HepG2 (cell line): ENCODE measurements around the gene CUL4A. TPM values are rescaled to one million over a fixed set of nuclear protein-coding genes. Genes with fewer than 3 reads are reported as not detected.

Experiments
- ATF7-NPFF ChIP-seq: sonication (generic); formaldehyde crosslinking; IDR thresholded peaks from 2 replicates; pipeline ENCODE4 v1.8.1; 2023; ENCODE audit warnings: mild to moderate bottlenecking, low read depth, missing genetic modification reagents, moderate library complexity
- BHLHE40 ChIP-seq: IDR thresholded peaks from 2 replicates; pipeline ENCODE4 v1.6.1; 2011; ENCODE audit warnings: low read length, improper control_type of control experiment
- CHD4 ChIP-seq: fragments of 200-600 bp; sonication (generic); IDR thresholded peaks from 2 replicates; pipeline ENCODE4 v1.7.0; 2017; ENCODE audit warnings: mild to moderate bottlenecking, low read length, borderline replicate concordance
- FOSL2 ChIP-seq: sonication (generic); formaldehyde crosslinking; IDR thresholded peaks from 2 replicates; pipeline ENCODE4 v1.4.0; 2020; ENCODE audit warnings: missing genetic modification reagents
- HDAC1 ChIP-seq: sonication (generic); formaldehyde crosslinking; IDR thresholded peaks from 2 replicates; pipeline ENCODE4 v1.5.1; 2020; ENCODE audit warnings: mild to moderate bottlenecking, missing genetic modification reagents
- HNRNPH1 ChIP-seq: fragments of 200-400 bp; formaldehyde crosslinking; optimal IDR thresholded peaks from 2 replicates; pipeline ENCODE3; 2017; ENCODE audit warnings: mild to moderate bottlenecking, low read depth, low read length
- JUNB ChIP-seq: sonication (generic); formaldehyde crosslinking; IDR thresholded peaks from 2 replicates; pipeline ENCODE4 v1.8.0; 2022; ENCODE audit warnings: missing genetic modification reagents, mild to moderate bottlenecking, borderline replicate concordance
- KDM6A ChIP-seq: IDR thresholded peaks from 2 replicates; pipeline ENCODE4 v1.6.1; 2016; ENCODE audit warnings: low read depth
- MXI1 ChIP-seq: IDR thresholded peaks from 3 replicates; pipeline ENCODE4 v1.6.1; 2012; ENCODE audit warnings: low read depth, low read length, inconsistent platforms, borderline replicate concordance
- NFYB ChIP-seq: sonication (generic); formaldehyde crosslinking; IDR thresholded peaks from 2 replicates; pipeline ENCODE4 v1.4.0; 2020; ENCODE audit warnings: missing genetic modification reagents
- RBAK ChIP-seq: sonication (generic); formaldehyde crosslinking; IDR thresholded peaks from 2 replicates; pipeline ENCODE4 v1.5.1; 2020; ENCODE audit warnings: mild to moderate bottlenecking, missing genetic modification reagents
- SAP130 ChIP-seq: IDR thresholded peaks from 2 replicates; pipeline ENCODE4 v1.6.1; 2016; ENCODE audit warnings: low read depth
- SKI ChIP-seq: fragments of 450-650 bp; IDR thresholded peaks from one replicate; pipeline ENCODE4 v1.6.1; 2018; ENCODE audit warnings: mild to moderate bottlenecking; ENCODE audit not compliant: partially characterized antibody
- SOX13 ChIP-seq, 3 experiments: fragments of 450-650 bp in 1 of 3; sonication (generic) in 1 of 3; formaldehyde crosslinking in 1 of 3; IDR thresholded peaks in 2 of 3; conservative IDR thresholded peaks in 1 of 3; 2 replicates each; pipeline versions ENCODE4 v1.5.0 to v1.6.1; 2016 to 2020; ENCODE audit warnings: antibody characterized with exemption in 1 of 3, mild to moderate bottlenecking in 1 of 3, missing compliant biosample characterization in 1 of 3, missing genetic modification reagents in 1 of 3, moderate library complexity in 1 of 3
- SRY ChIP-seq: sonication (generic); formaldehyde crosslinking; IDR thresholded peaks from 2 replicates; pipeline ENCODE4 v1.8.0; 2022; ENCODE audit warnings: mild to moderate bottlenecking, missing genetic modification reagents
- ZNF136 ChIP-seq: sonication (generic); formaldehyde crosslinking; IDR thresholded peaks from 2 replicates; pipeline ENCODE4 v1.8.1; 2022; ENCODE audit warnings: low read depth, mild to moderate bottlenecking, moderate library complexity, missing genetic modification reagents
- ZNF446 ChIP-seq: sonication (generic); formaldehyde crosslinking; IDR thresholded peaks from 2 replicates; pipeline ENCODE4 v1.5.0; 2020; ENCODE audit warnings: mild to moderate bottlenecking, missing genetic modification reagents
- ZNF468 ChIP-seq: sonication (generic); formaldehyde crosslinking; IDR thresholded peaks from 2 replicates; pipeline ENCODE4 v1.8.0; 2022; ENCODE audit warnings: mild to moderate bottlenecking, moderate library complexity, missing genetic modification reagents
- ZNF501 ChIP-seq: sonication (generic); formaldehyde crosslinking; IDR thresholded peaks from 2 replicates; pipeline ENCODE4 v1.5.1; 2020; ENCODE audit warnings: mild to moderate bottlenecking, moderate library complexity, missing genetic modification reagents
- ZNF747 ChIP-seq: sonication (generic); formaldehyde crosslinking; IDR thresholded peaks from 2 replicates; pipeline ENCODE4 v1.8.1; 2023; ENCODE audit warnings: missing genetic modification reagents, mild to moderate bottlenecking, borderline replicate concordance
- ZNF879 ChIP-seq: sonication (generic); formaldehyde crosslinking; IDR thresholded peaks from 2 replicates; pipeline ENCODE4 v1.8.1; 2023; ENCODE audit warnings: missing genetic modification reagents
- polyA plus RNA-seq, 8 experiments: library from polyadenylated mRNA; depleted of rRNA in 3 of 8; stranded (reverse) in 7 of 8; unstranded in 1 of 8; fragments of >200 nt; fragmentation: Illumina TruSeq in 4 of 8; extraction: Trizol in 4 of 8; gene quantifications; 2 replicates each; pipeline versions ENCODE4 v1.2.1 to v1.2.3, GENCODE V29; 2011 to 2016; ENCODE audit warnings: low read depth in 4 of 8, missing spikeins in 1 of 8, mixed read lengths in 1 of 8; ENCODE audit not compliant: insufficient read depth in 1 of 8
- total RNA-seq, 5 experiments: library from RNA; depleted of rRNA; stranded (reverse); fragments of >200 nt; fragmentation: Illumina TruSeq; extraction: Trizol; gene quantifications; 2 replicates each; pipeline ENCODE4 v1.2.3, GENCODE V29; 2016; ENCODE audit warnings: low read depth in 1 of 5
- TF ChIP-seq, protein P1 (sequence below): sonication (generic); formaldehyde crosslinking; IDR thresholded peaks from 2 replicates; pipeline ENCODE4 v1.4.0; 2020; ENCODE audit warnings: missing genetic modification reagents, borderline replicate concordance
- TF ChIP-seq, protein P2 (sequence below): sonication (generic); formaldehyde crosslinking; IDR thresholded peaks from 2 replicates; pipeline ENCODE4 v1.9.0; 2021; ENCODE audit warnings: missing genetic modification reagents, mild to moderate bottlenecking, borderline replicate concordance
- TF ChIP-seq, protein P3 (sequence below): IDR thresholded peaks from 2 replicates; pipeline ENCODE4 v1.6.1; 2016; ENCODE audit warnings: mild to moderate bottlenecking

The CUL4A gene
- total and polyA plus RNA-seq, 2 of the 13 experiments (the other 11 are each of a cell fraction or from before 2014, with no cell fraction given): 51.2 to 75.3 TPM

DNA sequence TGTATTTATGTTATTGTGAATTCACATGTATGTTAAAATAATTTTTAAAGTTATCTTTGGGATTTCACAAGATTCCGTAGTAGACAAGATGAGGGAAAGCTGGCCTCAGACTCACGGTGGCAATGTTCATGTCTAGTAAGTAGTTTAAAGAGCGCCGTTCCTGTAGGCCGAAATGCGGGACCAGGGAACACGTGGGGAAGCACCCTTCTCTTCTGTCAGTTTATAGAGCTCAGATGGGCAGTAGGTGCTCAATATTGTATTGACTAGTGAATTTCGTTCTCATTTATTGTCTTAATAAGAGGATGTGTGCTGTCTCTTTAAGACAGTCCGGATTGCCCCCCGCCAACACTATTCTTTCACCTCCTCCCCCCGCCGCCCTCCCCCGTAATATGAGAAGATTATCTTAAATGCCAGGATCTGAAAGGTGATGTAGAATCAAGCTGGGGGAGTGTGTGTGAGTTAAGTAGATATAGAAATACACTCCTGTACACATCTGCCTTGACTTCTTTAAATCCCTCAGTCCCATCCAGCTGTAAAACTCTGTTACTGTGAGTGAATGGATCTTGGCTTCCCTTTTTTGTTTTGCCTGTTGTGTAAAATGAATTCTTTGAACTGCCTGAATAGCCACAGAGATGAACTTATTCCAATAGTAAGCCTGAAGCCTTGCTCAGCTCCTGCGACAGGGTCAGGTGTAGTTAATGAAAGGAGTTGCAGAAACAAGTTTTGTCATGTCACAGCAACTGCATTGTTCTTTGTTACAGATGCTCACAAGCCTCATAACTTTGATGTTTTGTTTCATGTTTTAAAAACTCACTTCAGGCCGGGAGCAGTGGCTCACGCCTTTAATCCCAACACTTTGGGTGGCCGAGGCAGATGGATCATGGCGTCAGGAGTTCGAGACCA is 88.9 kb downstream of the CUL4A start (continued):
- TF ChIP-seq HNRNPH1: no peak
- peak; percentile 2; the same call in 1 of the 2 replicates for TF ChIP-seq CHD4
- no peak for TF ChIP-seq BHLHE40
- TF ChIP-seq, protein P1, sequence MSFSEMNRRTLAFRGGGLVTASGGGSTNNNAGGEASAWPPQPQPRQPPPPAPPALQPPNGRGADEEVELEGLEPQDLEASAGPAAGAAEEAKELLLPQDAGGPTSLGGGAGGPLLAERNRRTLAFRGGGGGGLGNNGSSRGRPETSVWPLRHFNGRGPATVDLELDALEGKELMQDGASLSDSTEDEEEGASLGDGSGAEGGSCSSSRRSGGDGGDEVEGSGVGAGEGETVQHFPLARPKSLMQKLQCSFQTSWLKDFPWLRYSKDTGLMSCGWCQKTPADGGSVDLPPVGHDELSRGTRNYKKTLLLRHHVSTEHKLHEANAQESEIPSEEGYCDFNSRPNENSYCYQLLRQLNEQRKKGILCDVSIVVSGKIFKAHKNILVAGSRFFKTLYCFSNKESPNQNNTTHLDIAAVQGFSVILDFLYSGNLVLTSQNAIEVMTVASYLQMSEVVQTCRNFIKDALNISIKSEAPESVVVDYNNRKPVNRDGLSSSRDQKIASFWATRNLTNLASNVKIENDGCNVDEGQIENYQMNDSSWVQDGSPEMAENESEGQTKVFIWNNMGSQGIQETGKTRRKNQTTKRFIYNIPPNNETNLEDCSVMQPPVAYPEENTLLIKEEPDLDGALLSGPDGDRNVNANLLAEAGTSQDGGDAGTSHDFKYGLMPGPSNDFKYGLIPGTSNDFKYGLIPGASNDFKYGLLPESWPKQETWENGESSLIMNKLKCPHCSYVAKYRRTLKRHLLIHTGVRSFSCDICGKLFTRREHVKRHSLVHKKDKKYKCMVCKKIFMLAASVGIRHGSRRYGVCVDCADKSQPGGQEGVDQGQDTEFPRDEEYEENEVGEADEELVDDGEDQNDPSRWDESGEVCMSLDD (CRISPR knock-in tag): no peak
- no peak for TF ChIP-seq ATF7-NPFF (CRISPR knock-in tag)
- TF ChIP-seq ZNF747 (CRISPR knock-in tag): no peak
- no peak for TF ChIP-seq JUNB
- TF ChIP-seq ZNF468: no peak
- no peak for TF ChIP-seq SKI
- no peak for TF ChIP-seq ZNF446
- no peak for TF ChIP-seq ZNF879 (CRISPR knock-in tag)
- no peak for TF ChIP-seq KDM6A
- TF ChIP-seq HDAC1 (CRISPR knock-in tag): no peak
- no peak for TF ChIP-seq RBAK (CRISPR knock-in tag)
- TF ChIP-seq ZNF136 (CRISPR knock-in tag): no peak
- TF ChIP-seq SRY (CRISPR knock-in tag): no peak
- no peak for TF ChIP-seq NFYB (CRISPR knock-in tag)
- TF ChIP-seq, protein P2, sequence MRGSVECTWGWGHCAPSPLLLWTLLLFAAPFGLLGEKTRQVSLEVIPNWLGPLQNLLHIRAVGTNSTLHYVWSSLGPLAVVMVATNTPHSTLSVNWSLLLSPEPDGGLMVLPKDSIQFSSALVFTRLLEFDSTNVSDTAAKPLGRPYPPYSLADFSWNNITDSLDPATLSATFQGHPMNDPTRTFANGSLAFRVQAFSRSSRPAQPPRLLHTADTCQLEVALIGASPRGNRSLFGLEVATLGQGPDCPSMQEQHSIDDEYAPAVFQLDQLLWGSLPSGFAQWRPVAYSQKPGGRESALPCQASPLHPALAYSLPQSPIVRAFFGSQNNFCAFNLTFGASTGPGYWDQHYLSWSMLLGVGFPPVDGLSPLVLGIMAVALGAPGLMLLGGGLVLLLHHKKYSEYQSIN (CRISPR knock-in tag): no peak
- TF ChIP-seq SOX13 (IDR thresholded peaks at IDR 0.05): no peak
- peak in 1 of 2 experiments; percentile 41; a peak in 1 of 4 replicates for TF ChIP-seq SOX13 (CRISPR knock-in tag; conservative IDR thresholded peaks at IDR 0.05 in 1 of 2, IDR thresholded peaks at IDR 0.05 in 1 of 2)
- TF ChIP-seq ZNF501: no peak
- no peak for TF ChIP-seq FOSL2 (CRISPR knock-in tag)
- peak; percentile 7 for TF ChIP-seq SAP130 (CRISPR knock-in tag)
- peak; percentile 65; the same call in 1 of the 3 replicates for TF ChIP-seq MXI1
- TF ChIP-seq, protein P3, sequence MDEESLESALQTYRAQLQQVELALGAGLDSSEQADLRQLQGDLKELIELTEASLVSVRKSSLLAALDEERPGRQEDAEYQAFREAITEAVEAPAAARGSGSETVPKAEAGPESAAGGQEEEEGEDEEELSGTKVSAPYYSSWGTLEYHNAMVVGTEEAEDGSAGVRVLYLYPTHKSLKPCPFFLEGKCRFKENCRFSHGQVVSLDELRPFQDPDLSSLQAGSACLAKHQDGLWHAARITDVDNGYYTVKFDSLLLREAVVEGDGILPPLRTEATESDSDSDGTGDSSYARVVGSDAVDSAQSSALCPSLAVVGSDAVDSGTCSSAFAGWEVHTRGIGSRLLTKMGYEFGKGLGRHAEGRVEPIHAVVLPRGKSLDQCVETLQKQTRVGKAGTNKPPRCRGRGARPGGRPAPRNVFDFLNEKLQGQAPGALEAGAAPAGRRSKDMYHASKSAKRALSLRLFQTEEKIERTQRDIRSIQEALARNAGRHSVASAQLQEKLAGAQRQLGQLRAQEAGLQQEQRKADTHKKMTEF (CRISPR knock-in tag): no peak
